ENCODE measurements around the gene TMEM132A.
A peak's percentile ranks its signal among the peaks of the same experiment; 100 is the strongest.
"Not testable (repeated sequence)": the region's sequence is repeated elsewhere in the genome, so short reads cannot be mapped to it uniquely, and the experiment has no call there.

TMEM132A gene

DNA sequence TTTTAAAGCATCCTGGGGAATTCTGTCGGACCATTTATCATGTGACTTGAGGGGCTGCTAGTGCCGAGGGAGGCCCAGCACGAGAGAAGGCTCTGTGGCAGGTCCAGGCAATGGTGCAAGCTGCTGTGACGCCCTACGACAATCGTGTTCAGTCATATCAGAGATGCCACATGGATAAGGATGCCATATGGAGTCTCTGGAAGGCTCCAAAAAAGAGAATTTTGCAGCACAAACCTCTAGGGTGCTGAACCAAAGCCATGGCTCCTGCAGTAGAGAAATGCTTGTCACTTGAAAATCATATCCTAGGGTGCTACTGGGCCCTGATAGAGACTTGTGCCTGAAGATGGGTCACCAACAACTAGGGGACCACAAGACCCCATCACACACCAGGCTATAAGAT is 40.5 kb downstream of the TMEM132A start:
- no peak for DNase-seq (ENCODE audit: low spot score)

DNA sequence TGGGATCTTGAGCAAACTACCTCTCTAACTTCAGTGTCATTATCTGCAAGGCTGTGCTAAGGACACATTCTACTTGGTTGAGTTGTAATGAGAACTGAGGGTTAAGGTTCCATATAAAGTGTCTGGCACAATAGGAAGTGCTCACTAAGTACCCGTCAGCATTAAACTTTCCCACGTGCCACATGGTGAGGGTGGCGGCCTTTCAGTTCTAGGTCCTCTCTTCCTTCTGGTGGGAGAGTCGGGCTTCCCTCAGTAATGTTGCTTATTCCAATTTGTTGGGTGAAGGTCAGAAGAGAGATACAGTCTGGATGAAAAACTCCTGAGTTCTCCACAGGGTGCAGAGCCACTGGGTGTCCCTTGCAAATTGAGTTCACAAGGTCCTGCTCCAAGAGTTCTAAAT is 42.6 kb downstream of the TMEM132A start:
- no peak for DNase-seq (ENCODE audit: low spot score)

DNA sequence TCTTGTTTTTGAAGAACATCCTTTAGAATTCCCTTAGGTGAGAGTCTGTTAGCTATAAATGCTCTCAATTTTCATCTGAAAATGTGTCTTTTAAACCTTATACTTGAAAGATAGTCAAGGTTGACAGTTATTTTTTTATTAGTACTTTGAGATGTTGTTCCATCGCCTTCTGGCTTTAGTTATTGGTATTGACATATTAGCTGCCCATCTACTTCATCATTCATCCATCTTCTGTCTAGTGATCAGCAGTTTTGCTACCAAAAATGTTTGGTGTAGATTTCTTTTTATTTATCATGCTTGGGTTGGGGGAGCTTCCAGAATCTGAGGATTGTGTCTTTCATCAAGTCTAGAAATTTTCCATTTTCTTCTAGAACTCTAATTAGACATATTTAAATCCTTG is 44.0 kb downstream of the TMEM132A start:
- DNase-seq (ENCODE audit: low spot score): no peak

DNA sequence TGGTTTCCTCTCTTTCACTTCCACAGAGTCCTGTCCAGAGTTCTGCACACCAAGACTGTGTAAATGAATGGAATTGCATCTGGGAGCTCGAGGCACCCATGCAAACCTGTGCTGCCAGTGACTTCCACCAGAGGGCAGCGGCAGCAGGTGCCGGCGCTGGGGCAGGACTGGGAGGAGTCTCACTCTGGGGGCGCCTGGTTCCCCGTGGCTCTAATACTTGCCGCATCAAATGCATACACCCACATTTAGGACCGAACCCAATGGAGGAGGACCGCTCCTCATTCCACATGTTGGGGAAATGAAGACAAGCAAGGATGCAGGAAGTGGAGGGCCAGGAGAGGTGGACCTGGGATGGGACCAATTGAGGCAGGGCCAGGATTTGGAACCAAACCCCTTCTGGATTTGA is 46.1 kb downstream of the TMEM132A start:
- DNase-seq (ENCODE audit: low spot score): peak; percentile 74

DNA sequence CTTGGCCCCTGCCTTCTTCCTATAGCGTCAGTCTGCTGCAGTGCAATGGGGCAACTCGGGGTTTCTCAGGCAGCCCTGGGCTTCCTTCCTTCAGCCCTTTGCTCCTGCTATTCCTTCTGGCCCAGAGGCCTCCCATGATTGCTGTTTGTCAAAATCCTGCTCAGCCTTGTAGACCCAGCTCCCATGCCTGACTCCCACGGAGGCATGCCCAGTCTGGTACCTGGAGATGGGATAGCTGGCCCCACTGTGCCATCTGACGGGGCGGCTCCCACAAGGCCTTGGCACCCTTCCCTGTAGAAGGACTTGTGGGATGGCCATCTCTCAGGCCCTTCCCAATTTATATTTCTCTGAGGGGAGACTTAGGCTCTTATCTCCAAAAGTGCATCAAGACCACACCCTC is 46.6 kb downstream of the TMEM132A start:
- no peak for DNase-seq (ENCODE audit: low spot score)

DNA sequence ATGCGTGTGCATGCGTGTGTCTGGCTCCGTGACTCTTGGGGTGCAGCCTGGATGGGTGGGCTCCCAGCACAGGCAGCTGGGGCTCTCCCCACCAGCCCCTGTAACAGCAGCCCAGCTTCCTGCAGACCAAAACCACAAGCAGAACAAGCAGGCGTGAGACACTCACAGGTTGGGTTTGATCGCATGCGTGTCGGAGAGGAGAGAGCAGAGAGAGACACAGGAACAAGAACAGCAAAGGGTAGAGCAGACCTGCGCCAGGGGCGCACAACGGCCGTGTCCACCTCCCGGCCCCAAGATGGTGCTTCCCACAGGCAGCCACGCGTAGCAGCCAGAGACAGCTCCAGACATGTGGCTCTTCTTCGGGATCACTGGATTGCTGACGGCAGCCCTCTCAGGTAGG is 47.3 kb downstream of the TMEM132A start, which contains the start of gene CD6:
TSS of gene CD6 (plus strand) at position 161 of the 400 bp plus-strand sequence. CDS start at position 347, 186 bp downstream.
- DNase-seq (ENCODE audit: low spot score): no peak

DNA sequence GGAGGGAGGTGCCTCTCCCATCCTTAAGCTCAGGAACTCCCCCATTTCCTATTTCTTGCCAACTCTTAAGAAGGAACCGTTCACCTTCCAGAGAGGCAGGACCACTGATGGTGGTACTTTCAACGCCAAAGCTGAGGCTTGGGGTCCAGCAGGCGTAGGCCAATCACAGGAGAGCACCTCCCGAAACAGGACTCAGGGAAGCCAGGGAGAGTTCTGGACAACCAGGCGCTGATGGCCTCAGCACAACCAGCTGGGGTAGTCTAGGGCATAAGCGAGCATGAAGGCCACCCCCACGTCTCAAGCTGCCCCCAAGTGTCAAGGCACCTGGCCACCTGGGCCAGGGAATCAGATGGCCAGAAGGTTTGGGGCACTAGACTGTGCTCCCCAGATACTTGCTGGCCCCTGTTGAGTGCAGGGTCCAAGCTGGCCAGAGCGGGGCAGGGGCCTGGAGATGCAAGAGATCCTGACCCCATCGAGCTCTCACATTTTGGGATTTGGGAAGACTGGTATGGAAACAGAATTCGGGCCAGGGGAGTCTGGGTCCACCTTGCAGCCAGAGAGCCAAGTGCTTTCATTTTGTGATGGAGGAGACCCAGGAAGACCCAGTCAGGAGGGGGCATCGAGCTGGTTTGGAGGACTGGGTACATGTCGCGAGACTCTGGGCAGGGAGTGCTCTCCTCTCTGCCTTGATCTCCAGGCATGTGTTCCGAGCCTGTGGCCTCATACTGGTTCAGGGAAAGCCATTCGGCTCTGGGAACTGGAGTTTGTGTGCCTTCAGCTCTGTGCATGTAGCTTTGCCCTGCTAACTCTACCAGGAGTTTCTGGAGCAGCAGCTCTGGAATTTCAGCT is 48.1 kb downstream of the TMEM132A start:
- no peak for DNase-seq (ENCODE audit: low spot score)

DNA sequence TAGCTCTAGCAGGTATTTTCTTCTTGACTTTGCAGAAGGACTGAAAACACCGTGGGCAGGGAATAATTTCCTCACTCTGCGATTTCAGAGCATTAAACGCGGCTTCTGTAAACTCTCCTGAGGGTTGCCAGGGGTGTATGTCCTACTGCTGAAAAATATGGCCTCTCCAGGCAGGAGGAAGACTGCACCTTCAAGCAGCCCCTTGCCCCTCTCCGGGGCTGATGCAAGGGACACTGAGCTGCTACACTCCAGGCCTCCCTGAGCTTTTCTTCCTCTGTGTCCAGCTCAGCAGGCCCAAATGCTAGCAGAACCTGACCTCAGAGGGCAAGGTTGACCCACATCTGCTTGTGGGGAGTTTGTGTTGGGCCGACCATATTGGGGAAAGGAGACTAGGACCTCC is 49.4 kb downstream of the TMEM132A start:
- no peak for DNase-seq (ENCODE audit: low spot score)

DNA sequence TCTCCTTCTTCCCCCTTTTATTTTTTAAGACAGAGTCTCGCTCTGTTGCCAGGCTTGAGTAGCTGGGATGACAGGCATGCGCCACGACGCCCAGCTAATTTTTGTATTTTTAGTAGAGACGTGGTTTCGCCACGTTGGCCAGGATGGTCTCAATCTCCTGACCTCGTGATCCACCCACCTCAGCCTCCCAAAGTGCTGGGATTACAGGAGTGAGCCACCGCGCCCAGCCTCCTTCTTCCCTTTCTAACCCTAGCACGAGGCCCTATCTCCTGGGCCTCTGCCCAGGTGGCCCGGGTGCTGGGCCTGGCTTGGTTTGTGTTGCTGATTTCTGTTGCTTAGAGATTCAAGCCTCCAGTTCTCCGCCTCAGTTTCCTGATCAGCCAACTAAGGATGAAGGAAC is 50.1 kb downstream of the TMEM132A start:
- DNase-seq (ENCODE audit: low spot score): not testable (repeated sequence)

DNA sequence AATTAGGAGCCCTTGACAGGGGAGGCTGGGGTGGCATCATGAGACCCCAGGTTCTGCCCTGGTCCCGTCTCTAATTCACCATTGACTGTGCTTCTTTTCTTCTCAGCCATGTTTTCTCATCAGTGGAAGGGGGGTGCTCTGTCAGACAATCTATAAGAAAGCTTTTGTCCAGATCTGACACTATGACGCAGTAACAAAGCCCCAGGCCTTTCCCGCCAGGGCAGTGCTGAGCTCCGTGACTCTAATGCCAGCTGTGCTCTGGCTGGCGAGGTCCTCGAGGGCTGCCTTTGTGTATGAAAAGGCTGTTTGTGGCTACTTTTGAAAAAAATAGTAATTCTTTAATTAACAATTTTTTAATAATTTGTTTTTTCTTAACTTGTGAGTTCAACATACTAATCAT is 50.5 kb downstream of the TMEM132A start:
- no peak for DNase-seq (ENCODE audit: low spot score)

DNA sequence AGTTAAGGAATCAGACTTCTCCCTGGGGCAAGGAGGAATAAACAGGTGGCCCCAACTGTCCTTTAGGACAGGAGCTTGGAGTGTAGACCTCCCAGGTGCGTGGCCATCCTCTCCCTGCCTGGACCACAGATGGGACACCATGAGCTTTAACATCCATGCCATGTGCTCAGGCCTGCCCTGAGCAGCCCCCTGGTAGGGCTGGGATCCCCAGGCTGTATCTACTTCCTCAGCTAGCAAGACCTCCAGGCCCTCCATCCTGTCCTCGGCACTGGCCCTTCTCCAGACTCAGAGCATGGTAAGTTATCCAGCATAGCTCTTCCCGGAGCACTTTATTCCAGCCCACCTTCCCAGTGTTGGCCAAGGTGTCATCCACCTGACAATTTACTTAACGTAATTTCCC is 53.0 kb downstream of the TMEM132A start:
- no peak for DNase-seq (ENCODE audit: low spot score)

DNA sequence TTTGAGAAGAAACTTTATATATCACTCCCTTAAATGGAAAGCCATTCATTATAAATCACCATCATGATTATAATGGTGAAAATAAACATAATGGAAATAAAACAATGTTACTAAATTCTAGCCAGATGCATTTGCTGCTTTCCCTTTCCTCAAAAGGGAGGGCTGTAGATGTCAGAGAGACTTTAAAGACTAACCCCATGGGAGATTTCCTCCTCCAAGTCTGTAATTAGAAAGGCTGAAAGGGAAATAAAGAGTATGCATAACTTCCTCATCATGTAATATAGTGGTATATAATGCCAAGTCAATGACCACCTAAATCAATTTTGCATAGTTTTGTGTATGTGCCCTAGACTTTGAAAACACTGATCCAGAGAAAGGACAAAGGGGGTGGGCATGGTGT is 53.6 kb downstream of the TMEM132A start:
- DNase-seq (ENCODE audit: low spot score): no peak

DNA sequence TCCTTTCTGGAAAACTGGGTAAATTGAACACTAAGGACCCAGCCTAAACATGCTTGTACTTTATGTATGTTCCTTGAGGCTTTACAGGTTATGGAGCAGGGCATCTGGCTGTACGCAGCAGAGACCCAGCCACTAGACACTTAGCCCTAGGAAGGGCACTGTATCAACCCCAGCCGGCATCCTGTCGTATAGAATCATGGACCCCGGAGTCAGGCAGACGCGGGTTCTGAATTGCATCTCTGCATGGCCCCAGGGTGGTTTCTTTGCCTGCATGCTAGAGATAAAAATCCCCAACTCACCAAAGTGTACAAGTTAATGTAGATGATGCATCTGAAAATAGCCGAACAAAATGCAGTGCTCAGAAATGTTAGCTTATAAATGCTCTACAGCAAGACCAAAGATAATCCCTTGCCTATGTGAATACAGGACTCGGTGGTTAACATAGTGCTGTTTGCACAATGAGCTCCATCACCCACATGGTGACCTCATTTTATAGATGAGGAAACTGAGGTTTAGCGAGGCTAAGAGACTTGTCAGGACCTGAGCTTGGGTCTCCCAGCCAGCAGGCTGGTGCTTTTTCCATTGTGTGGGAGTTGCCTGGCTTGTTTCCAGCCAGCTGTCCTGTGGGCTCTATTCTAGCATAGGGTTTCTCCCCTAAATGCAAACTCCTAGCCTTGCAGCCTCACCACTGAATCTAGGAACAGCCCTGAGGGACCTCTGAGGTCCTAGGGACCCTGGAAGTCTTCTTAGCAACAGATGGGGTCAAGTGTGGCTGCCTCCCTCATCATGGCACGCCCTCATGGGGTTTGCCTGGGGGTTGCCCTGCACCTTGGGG is 54.5 kb downstream of the TMEM132A start:
- no peak for DNase-seq (ENCODE audit: low spot score)

DNA sequence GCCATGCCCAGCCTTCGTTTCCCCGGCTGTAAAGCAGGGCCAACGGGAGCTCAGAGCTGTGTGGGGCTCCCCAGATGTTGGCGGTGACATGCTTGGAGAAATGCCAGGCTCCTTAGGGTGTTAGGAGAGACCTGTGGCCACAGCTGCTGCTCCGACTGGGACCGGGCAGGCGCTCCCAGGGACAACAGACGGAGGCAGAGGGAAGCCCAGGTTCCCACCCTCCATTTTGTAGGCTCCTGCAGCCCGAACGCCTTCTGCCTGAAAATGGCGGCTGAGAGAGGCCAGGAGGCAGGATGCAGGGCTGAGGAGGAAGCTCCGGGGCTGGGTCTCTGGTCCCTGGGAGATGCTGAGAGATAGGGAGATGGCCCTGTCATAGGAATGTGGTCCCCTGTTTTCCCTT is 57.3 kb downstream of the TMEM132A start:
- no peak for DNase-seq (ENCODE audit: low spot score)

DNA sequence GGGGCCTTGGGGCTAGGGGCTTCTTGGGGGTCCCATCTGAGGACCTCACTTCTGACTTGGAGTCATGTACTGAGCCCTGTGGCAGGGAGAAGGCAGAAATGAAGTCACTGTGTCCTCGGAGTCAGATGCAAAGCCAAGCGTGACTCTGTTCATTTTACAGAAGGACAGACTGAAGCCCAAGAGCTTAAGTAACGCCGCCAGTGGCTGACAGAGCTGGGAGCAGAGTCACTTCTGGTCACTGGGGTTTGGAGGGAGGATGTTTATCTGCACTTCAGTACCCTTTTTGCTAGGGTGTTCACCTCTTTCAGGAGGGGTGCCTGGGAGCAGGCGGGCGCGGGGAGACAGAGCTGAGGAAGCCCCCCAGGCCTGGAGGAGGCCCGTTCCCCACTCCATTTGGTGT is 57.9 kb downstream of the TMEM132A start:
- no peak for DNase-seq (ENCODE audit: low spot score)

DNA sequence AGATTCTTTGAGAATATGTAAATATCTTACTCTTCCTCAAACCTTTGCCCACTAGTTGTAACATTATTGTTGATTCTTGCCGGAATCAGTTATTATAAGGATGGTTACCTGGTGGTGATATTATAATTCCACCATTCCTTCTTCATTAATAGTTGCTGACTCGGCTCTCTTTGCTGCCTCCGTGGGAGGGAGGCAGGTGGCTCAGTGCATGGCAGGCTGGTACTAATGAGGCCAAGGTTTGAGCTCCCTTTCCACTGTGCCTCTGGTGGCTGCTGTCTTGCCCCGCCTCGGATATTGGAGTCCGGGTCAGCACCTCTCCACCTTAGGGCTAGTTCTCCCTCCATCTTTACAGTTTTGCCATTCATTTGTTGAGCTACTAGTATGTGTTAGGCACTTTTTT is 59.9 kb downstream of the TMEM132A start:
- no peak for DNase-seq (ENCODE audit: low spot score)

DNA sequence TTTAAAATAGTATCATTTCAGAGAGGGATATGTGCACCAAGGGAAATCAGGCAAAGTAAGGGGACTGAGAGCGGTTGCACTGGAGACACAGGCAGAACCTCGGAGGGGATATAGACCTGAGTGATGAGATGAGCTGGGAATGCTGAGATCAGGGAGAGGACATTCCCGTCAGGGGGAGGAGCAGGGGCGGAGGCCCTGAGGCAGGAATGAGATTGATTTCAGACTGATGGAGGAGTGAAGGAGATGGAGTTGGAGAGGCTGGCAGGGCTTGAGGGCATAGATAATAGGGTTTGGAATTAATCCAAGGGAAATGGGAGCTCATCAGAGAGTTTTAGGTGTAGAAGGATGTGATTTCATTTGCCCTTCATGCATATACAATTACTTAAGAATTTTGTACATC is 60.4 kb downstream of the TMEM132A start:
- DNase-seq (ENCODE audit: low spot score): no peak

DNA sequence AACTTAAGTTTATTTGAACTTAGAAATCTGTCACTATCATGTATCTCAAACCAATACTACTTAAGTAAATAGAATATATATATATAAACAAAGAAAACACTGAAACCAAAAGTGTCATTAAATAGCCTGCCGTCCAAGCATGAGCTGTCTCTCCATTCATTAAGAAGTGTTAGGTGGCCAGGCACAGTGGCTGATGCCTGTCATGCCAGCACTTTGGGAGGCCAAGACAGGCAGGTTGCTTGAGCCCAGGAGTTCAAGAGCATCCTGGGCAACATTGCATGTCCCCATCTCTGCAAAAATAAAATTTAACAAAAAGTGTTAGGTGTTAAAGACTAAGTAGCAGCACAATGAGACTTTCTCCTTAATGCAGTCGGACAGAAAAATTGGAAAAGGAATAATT is 61.2 kb downstream of the TMEM132A start:
- no peak for DNase-seq (ENCODE audit: low spot score)

DNA sequence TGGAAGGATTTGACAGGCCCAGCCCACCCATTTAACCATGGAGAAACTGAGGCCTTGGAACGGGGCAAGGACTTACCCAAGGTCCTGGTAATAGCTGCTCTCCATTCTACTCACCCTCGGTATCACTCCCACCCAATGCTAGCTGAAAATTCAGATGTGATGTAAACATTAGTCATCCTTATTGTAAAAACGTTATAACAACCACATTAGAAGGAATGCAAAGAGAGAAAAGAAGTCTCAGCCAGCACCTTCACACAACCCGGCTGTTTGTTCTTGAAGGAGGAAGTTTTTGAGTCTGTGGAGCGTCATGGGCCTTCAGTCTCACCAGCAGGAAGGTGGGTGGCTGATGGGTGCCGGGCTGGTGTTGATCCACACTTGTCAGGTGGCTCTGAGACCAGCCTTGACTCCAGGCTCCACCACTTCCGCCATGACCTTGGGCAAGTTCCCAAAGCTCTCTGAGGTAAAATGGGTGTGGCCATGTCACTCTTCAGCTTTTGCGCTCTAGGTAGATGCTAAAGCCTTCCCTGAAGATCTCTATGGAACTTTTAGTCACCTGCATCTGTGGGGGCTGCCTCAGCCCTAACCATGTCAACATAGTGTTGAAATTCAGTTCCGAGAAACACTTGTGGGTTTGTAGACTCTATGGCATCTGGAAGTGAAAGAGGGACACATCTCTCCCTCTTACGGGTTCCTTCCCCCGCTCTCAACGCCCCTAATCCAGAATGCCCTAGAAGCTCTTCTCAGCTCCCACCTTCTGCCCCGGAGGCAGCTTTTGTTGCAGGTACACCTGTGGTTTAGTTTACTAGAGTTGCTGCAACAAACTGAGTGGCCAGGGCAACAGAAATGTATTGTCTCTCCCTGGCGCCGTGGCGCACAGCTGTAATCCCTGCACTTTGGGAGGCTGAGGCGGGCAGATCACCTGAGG is 62.0 kb downstream of the TMEM132A start:
- no peak for DNase-seq (ENCODE audit: low spot score)

Data from HuH-7.5 (cell line).